ENCODE results near the gene ELMO1.

DNA sequence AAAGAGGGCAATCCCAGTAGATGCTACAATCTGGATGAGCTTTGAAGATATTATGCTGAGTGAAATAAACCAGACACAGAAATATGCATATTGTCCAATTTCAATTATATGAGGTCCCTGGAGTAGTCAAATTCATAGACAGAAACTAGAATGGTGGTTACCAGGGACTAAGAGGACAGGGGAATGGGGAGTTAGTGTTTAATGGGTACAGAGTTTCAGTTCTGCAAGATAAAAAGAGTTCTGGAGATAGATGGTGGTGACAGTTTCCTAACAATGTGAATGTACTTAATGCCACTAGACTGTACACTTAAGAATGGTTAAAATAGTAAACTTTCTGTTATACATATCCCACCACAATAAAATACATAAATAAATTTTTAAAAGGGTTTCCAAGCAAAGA lies 236.6 kb downstream of the ELMO1 start:
- TF ChIP-seq, protein P1, sequence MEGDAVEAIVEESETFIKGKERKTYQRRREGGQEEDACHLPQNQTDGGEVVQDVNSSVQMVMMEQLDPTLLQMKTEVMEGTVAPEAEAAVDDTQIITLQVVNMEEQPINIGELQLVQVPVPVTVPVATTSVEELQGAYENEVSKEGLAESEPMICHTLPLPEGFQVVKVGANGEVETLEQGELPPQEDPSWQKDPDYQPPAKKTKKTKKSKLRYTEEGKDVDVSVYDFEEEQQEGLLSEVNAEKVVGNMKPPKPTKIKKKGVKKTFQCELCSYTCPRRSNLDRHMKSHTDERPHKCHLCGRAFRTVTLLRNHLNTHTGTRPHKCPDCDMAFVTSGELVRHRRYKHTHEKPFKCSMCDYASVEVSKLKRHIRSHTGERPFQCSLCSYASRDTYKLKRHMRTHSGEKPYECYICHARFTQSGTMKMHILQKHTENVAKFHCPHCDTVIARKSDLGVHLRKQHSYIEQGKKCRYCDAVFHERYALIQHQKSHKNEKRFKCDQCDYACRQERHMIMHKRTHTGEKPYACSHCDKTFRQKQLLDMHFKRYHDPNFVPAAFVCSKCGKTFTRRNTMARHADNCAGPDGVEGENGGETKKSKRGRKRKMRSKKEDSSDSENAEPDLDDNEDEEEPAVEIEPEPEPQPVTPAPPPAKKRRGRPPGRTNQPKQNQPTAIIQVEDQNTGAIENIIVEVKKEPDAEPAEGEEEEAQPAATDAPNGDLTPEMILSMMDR (conservative IDR thresholded peaks at IDR 0.05; ENCODE audit: low read depth, low read length): no peak
- no peak for TF ChIP-seq EZH2 (IDR thresholded peaks at IDR 0.05; ENCODE audit: low read length, unreplicated experiment)
- no peak for TF ChIP-seq EZH2phosphoT487 (IDR thresholded peaks at IDR 0.05; ENCODE audit: borderline replicate concordance, low read length)
